LNCAP (cell line): Measurements from ENCODE around the gene DHX9.

Source experiments
- CTCF ChIP-seq: fragments of 450-650 bp; IDR thresholded peaks from 2 replicates; pipeline ENCODE4 v1.5.1; 2017; ENCODE audit warnings: mild to moderate bottlenecking

Gene DHX9

DNA sequence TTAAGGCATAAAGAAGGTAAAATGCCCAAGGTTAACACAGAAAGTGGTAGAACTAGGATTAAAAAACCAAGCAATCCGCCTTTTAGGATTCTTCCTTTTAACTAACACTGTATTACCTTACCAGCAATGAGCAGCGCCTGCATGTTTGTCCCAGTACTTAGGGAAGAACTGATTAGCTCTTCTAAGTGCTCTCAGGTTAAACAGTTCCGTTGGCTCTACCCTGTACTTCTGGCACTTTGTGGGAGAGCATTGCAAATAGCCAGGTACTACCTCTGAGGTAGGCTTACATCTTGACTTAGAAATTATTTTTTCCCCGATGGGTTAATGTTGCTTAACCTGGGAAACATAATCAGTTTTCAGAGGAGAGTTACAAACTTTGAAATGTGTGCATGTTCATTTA is 21.5 kb downstream of the DHX9 start:
- TF ChIP-seq CTCF, result no peak

DNA sequence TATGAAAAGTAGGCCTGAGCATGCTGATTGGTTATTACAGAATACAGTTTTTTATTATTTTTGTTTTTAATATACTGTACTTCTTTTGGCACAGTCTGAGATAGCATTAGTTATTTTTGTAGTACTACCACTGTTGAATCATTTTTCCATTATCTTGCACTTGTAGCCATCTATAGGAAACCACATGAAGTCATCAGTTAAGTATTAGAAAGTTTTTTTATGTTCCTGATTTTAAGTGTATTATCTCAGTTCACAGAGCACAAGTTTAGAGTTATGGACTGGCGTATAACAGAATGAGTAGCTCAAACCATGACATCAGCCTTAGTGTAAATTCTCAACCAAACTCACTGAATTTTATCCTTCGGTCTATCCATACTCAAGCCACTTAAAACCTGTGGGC is 22.8 kb downstream of the DHX9 start:
- no peak for TF ChIP-seq CTCF

GRCh38 chr1:182862827-182863226 is 23.7 kb downstream of the DHX9 start:
- no peak for TF ChIP-seq CTCF

- no peak for TF ChIP-seq CTCF
These were observed 24.8 kb downstream of the DHX9 start for GRCh38 chr1:182863940-182864339.

- no peak for TF ChIP-seq CTCF
These were observed 28.7 kb downstream of the DHX9 start for GRCh38 chr1:182867861-182868260.

DNA sequence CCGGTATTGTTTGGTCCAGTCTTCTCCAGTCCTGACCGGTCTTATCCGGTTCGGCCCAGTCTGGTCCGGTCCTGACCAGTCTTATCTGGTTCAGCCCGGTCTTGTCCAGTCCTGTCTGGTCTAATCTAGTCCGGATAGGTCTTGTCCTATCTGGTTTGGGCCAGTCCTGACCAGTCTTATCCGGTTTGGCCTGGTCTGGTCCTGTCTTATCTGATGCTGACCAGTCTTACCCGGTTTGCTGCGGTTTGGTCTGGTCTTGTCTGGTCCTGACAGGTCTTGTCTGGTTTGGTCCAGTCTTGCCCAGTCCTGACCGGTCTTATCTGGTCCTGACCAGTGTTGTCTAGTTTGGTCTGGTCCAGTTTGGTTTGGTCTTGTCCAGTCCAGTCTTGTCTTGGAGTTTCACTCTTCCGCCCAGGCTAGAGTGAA is 30.1 kb downstream of the DHX9 start:
- no peak for TF ChIP-seq CTCF

GRCh38 chr1:182872881-182873280 is 33.7 kb downstream of the DHX9 start:
- TF ChIP-seq CTCF, result no peak

DNA sequence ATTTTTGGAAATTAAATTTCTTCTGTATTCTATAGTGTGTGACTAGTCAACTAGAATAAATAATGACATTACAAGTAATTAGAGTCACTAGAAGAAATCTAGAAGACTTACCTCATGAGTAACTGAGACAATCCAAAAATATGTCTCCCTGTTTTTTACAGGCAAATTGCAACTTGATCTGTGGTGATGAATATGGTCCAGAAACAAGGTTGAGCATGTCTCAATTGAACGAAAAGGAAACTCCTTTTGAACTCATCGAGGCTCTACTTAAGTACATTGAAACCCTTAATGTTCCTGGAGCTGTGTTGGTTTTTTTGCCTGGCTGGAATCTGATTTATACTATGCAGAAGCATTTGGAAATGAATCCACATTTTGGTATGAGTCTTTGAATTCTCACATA is 36.7 kb downstream of the DHX9 start:
- no peak for TF ChIP-seq CTCF
